Testis (tissue), 3 donors: Measurements from ENCODE around the gene TYW1B. TPM values are rescaled to one million over a fixed set of nuclear protein-coding genes. Genes with fewer than 3 reads are reported as not detected.
"Not testable (repeated sequence)": the region's sequence is repeated elsewhere in the genome, so short reads cannot be mapped to it uniquely, and the experiment has no call there.

Experiments used
- DNase-seq: peaks from one replicate; pipeline ENCODE4 v3.0.0-alpha.2; 2019
- H3K27ac ChIP-seq, 2 donors: fragments of 200-600 bp; sonication (generic); one replicate each; pipeline ENCODE4 v1.5.1; 2019
- H3K27me3 ChIP-seq: fragments of 200-600 bp; sonication (generic); one replicate; pipeline ENCODE4 v1.5.1; 2019
- H3K36me3 ChIP-seq: fragments of 200-600 bp; sonication (generic); one replicate; pipeline ENCODE4 v1.5.1; 2017; ENCODE audit warnings: low read depth; ENCODE audit errors: missing control alignments
- H3K4me1 ChIP-seq: fragments of 200-600 bp; sonication (generic); one replicate; pipeline ENCODE4 v1.5.1; 2019
- H3K4me3 ChIP-seq, 2 donors: fragments of 200-600 bp; sonication (generic); one replicate each; pipeline ENCODE4 v1.5.1; 2017 to 2019
- H3K9me3 ChIP-seq: fragments of 200-600 bp; sonication (generic); one replicate; pipeline ENCODE4 v1.5.1; 2017
- POLR2A ChIP-seq: fragments of 450-650 bp; IDR thresholded peaks from one replicate; pipeline ENCODE4 v1.6.1; 2017; ENCODE audit warnings: antibody characterized with exemption, mild to moderate bottlenecking, moderate library complexity
- WGBS, 2 donors: methylation state at CpG; one replicate each; pipeline ENCODE4 v1.1.5; 2018; 5-methylcytosine and 5-hydroxymethylcytosine counted together
- intact Hi-C: fragments of 100-400 bp; cut with DNase I; formaldehyde crosslinking; loops from one replicate; pipeline ENCODE4 v1.15.1; 2023; ENCODE audit warnings: low total_unique reads
- polyA plus RNA-seq: library from polyadenylated mRNA; stranded (reverse); fragments of 350-450 nt; fragmentation: Illumina TruSeq; extraction: RNeasy Lipid Tissue Mini Kit (QIAGEN cat#74804); gene quantifications from one replicate; pipeline ENCODE4 v1.2.3, GENCODE V29; 2014; ENCODE audit warnings: low read depth, low replicate concordance; ENCODE audit not compliant: insufficient read depth
- total RNA-seq, 2 donors: library from RNA; depleted of rRNA; stranded (reverse); fragments of >200 nt; gene quantifications; one replicate each; pipeline ENCODE4 v1.2.3, GENCODE V29; 2016
- TF ChIP-seq, protein P1 (sequence below), 3 experiments: fragments of 450-650 bp in 2 of 3; fragments of 200-600 bp in 1 of 3; sonication (generic) in 1 of 3; IDR thresholded peaks; one replicate each; pipeline ENCODE4 v1.5.1; 2016 to 2019; ENCODE audit warnings: antibody characterized with exemption in 3 of 3, mild to moderate bottlenecking in 2 of 3, moderate library complexity in 1 of 3

Gene TYW1B
- total and polyA plus RNA-seq, 3 donors from 2014 or later: 8.9 to 11.3 (median 10.5) TPM

DNA sequence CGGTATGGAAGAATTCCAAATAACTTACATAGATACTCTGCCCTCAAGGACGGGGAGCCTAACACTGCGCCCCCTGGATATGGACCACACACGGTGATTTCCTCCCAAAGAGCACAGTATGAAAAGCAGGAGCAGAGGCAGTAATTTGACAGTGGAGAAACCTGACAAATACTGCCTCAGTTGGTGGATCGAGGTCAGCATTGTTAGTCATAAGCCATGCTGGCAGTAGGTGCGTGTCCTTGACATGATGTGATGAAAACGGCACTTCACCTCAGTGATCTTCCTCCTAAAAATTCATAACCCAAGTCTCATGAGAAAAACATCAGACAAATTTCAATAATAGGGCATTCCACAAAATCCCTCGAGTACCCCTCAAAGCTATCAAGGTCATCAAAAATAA lies 224.5 kb downstream of the TYW1B start:
- H3K27ac ChIP-seq, H3K36me3 ChIP-seq, H3K4me1 ChIP-seq, H3K4me3 ChIP-seq, H3K9me3 ChIP-seq, intact Hi-C loops, H3K27me3 ChIP-seq, DNase-seq: not testable (repeated sequence)
- 91 to 93% methylated on average over 8 of the region's 8 CpGs for WGBS, 2 donors

GRCh38 chr7:72603073-72603472 lies 224.9 kb downstream of the TYW1B start:
- DNase-seq: no peak
- Histone ChIP-seq H3K27ac (no peak overlapping the region), H3K4me1 (no peaks in the 10 kb centered on the region), H3K9me3 (no peaks in the 10 kb centered on the region), H3K36me3 (no peaks in the 10 kb centered on the region), H3K4me3 (no peak overlapping the region), H3K27me3 (no peaks in the 10 kb centered on the region)
- 89 to 91% methylated on average over 5 of the region's 5 CpGs for WGBS, 2 donors
- intact Hi-C loops: no loop called here
- no peak for TF ChIP-seq POLR2A
- TF ChIP-seq, protein P1, sequence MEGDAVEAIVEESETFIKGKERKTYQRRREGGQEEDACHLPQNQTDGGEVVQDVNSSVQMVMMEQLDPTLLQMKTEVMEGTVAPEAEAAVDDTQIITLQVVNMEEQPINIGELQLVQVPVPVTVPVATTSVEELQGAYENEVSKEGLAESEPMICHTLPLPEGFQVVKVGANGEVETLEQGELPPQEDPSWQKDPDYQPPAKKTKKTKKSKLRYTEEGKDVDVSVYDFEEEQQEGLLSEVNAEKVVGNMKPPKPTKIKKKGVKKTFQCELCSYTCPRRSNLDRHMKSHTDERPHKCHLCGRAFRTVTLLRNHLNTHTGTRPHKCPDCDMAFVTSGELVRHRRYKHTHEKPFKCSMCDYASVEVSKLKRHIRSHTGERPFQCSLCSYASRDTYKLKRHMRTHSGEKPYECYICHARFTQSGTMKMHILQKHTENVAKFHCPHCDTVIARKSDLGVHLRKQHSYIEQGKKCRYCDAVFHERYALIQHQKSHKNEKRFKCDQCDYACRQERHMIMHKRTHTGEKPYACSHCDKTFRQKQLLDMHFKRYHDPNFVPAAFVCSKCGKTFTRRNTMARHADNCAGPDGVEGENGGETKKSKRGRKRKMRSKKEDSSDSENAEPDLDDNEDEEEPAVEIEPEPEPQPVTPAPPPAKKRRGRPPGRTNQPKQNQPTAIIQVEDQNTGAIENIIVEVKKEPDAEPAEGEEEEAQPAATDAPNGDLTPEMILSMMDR (IDR thresholded peaks at IDR 0.05): no peak

DNA sequence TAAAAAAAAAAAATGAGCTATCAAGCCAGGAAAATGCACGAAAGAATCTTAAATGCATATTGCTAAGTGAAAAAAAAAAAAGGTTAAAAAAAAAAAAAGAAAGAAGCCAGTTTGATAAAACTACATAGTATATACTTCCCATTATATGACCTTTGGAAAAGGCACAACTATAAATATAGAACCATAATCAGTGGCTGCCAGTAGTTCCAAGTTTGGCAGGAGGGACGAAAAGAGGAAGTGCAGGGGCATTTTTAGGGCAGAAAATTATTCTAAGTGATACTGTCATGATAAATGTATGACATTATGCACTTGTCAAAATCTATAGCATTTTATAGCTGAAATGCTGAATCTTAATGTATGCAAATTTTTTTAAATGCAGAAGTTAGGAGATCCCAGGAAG lies 226.3 kb downstream of the TYW1B start:
- H3K9me3 ChIP-seq, H3K27me3 ChIP-seq, intact Hi-C loops, H3K27ac ChIP-seq, H3K36me3 ChIP-seq, DNase-seq, H3K4me1 ChIP-seq, H3K4me3 ChIP-seq: not testable (repeated sequence)
- WGBS, 2 donors: 77 to 82% methylated on average over 2 of the region's 2 CpGs

- H3K4me1 ChIP-seq, intact Hi-C loops, H3K9me3 ChIP-seq, H3K27me3 ChIP-seq, H3K36me3 ChIP-seq, H3K4me3 ChIP-seq, H3K27ac ChIP-seq, DNase-seq: not testable (repeated sequence)
- WGBS, 2 donors: 89 to 91% methylated on average over 4 of the region's 4 CpGs
Observed at GRCh38 chr7:72590023-72590422, 238.0 kb downstream of the TYW1B start.

DNA sequence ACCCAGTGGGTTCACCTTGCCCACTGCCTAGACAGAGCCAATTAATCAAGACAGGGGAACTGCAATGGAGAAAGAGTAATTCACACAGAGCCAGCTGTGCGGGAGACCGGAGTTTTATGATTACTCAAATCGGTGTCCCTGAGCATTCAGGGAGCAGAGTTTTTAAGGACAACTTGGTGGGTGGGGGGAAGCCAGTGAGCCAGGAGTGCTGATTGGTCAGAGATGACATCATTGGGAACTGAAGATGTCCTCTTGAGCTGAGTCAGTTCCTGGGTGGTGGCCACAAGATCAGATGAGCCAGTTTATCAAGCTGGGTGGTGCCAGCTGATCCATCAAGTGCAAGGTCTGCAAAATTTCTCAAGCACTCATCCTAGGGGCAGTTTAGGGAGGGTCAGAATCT lies 240.7 kb downstream of the TYW1B start:
- H3K27ac ChIP-seq, H3K9me3 ChIP-seq, H3K4me1 ChIP-seq, DNase-seq, H3K36me3 ChIP-seq, intact Hi-C loops, H3K27me3 ChIP-seq, H3K4me3 ChIP-seq: not testable (repeated sequence)
- WGBS, 2 donors: 85 to 90% methylated on average over 3 of the region's 3 CpGs

- DNase-seq, H3K4me3 ChIP-seq, intact Hi-C loops, H3K9me3 ChIP-seq, H3K27ac ChIP-seq, H3K4me1 ChIP-seq, H3K36me3 ChIP-seq, H3K27me3 ChIP-seq: not testable (repeated sequence)
- WGBS, 2 donors: 91 to 94% methylated on average over 8 of the region's 8 CpGs
Observed at GRCh38 chr7:72584576-72584975, 243.4 kb downstream of the TYW1B start.

DNA sequence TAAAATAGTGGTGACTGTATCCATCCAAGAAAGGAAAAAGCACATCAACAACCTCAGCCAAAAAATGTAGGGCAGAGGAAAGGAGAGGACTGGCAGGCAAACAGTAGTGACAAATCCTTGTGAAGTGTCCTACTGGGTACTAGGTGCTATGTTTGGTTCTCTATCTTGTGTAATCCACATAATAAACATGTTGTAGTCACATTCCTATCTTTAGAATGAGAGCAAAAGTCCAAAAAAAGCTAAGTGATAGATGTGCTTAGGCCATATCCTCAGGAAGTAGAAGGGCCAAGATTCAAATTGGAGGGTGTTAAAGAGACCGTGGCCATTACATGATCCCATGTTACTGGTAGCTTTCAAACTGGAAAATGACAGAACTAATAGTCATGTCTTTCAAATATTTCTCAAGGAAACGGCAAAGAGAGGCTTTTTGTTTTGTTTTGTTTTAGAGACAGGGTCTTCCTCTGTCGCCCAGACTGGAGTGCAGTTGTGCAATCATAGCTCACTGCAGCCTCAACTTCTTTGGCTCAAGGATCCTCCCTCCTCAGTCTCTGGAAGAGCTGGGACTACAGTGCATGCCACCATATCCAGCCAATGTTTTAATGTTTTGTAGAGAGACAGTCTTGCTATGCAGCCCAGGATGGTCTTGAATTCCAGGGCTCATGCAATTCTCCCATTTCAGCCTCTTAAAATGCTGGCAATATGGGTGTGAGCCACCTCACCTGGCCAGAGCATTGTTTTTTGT lies 244.2 kb downstream of the TYW1B start:
- H3K27ac ChIP-seq, H3K9me3 ChIP-seq, intact Hi-C loops, H3K36me3 ChIP-seq, DNase-seq, H3K27me3 ChIP-seq, H3K4me1 ChIP-seq, H3K4me3 ChIP-seq: not testable (repeated sequence)
- 78 to 93% methylated on average over 3 of the region's 3 CpGs for WGBS, 2 donors

DNA sequence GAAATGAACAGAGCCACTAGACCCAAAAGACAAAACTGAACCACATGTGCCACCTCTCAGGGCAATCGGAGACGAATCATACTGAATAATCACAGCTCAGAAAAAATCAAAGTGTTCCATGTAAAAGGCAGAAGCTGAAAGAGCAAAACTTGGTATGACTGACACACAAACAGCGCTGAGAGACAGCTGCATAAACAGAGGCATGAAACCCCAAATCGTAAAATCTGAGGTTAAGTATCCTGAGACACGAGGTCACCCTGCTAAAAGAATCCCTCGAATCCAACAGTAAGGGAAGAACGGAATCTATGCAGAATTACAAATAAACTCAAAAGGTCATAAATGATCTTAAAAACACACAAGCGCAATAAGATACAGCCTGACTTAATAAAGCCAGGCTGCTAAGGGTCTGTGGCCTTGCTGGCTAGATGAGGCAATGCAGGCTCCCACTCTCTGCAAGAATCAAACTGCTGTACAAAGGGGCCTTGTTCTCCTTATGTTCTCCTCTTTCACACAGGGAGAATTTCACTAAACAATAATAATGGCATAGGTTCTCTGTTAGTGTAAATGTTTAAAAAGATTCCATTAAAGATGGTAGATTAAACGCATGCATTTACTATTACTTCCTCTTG lies 247.7 kb downstream of the TYW1B start:
- H3K27ac ChIP-seq, H3K27me3 ChIP-seq, H3K36me3 ChIP-seq, intact Hi-C loops, H3K9me3 ChIP-seq, H3K4me1 ChIP-seq, H3K4me3 ChIP-seq: not testable (repeated sequence)
- WGBS, 2 donors: 70 to 80% methylated on average over 9 of the region's 9 CpGs
- peak; percentile 23 for DNase-seq
